K562 (cell line): Measurements from ENCODE around the gene LTK. TPM values are rescaled to one million over a fixed set of nuclear protein-coding genes. Genes with fewer than 3 reads are reported as not detected.

Source experiments
- BCLAF1 ChIP-seq, 2 experiments: fragments of 450-650 bp in 1 of 2; IDR thresholded peaks; 2 replicates each; pipeline ENCODE4 v1.6.1; 2011 to 2017; ENCODE audit warnings: low read depth in 2 of 2, antibody characterized with exemption in 1 of 2, borderline replicate concordance in 1 of 2, low read length in 1 of 2, mild to moderate bottlenecking in 1 of 2, mixed read lengths in 1 of 2; ENCODE audit not compliant: control insufficient read depth in 1 of 2
- CSDE1 ChIP-seq, 2 experiments: fragments of 450-650 bp; IDR thresholded peaks; 2 replicates each; pipeline ENCODE4 v1.6.1; 2016; ENCODE audit warnings: mild to moderate bottlenecking in 1 of 2
- DPF2 ChIP-seq: fragments of 450-650 bp; IDR thresholded peaks from 2 replicates; pipeline ENCODE4 v1.6.1; 2016
- HMG20A ChIP-seq: fragments of 450-650 bp; formaldehyde crosslinking; conservative IDR thresholded peaks from 2 replicates; pipeline ENCODE4 v1.4.0; 2020; ENCODE audit warnings: mild to moderate bottlenecking, mixed read lengths
- MECOM ChIP-seq: fragments of 250-450 bp; sonication (Bioruptor Pico); IDR thresholded peaks from 2 replicates; pipeline ENCODE4 v1.8.0; 2022; ENCODE audit warnings: inconsistent platforms
- MGA ChIP-seq: fragments of 450-650 bp; IDR thresholded peaks from 2 replicates; pipeline ENCODE4 v1.6.1; 2016; ENCODE audit warnings: mild to moderate bottlenecking, moderate library complexity
- RBM14 ChIP-seq: fragments of 200-400 bp; formaldehyde crosslinking; IDR thresholded peaks from 2 replicates; pipeline ENCODE4 v1.6.1; 2018; ENCODE audit warnings: low read depth, mild to moderate bottlenecking, low read length, moderate library complexity, borderline replicate concordance; ENCODE audit not compliant: insufficient read depth
- TOE1 ChIP-seq, 2 experiments: fragments of 450-650 bp in 1 of 2; sonication (generic) in 1 of 2; formaldehyde crosslinking in 1 of 2; IDR thresholded peaks; 2 replicates each; pipeline versions ENCODE4 v1.7.1 to v1.8.0; 2016 to 2022; ENCODE audit warnings: borderline replicate concordance in 2 of 2, mild to moderate bottlenecking in 2 of 2, antibody characterized with exemption in 1 of 2, inconsistent platforms in 1 of 2, low read depth in 1 of 2, missing genetic modification reagents in 1 of 2, moderate library complexity in 1 of 2
- ZNF408 ChIP-seq: fragments of 250-450 bp; sonication (Bioruptor Pico); IDR thresholded peaks from 2 replicates; pipeline ENCODE4 v1.4.0; 2020; ENCODE audit warnings: low read depth, mild to moderate bottlenecking, moderate library complexity
- ZNF75A ChIP-seq: fragments of 450-650 bp; formaldehyde crosslinking; IDR thresholded peaks from 2 replicates; pipeline ENCODE4 v1.4.0; 2020; ENCODE audit warnings: mild to moderate bottlenecking
- polyA plus RNA-seq, 8 experiments: library from polyadenylated mRNA; depleted of rRNA in 4 of 8; stranded (reverse) in 5 of 8; unstranded in 3 of 8; fragments of >200 nt; fragmentation: Nextera tagmentation in 2 of 8; fragmentation: Illumina TruSeq in 1 of 8; extraction: Ambion mirVana in 2 of 8; extraction: Trizol in 1 of 8; gene quantifications; 2 replicates each; pipeline versions ENCODE4 v1.2.1 to v1.2.3, GENCODE V29; 2011 to 2014; ENCODE audit warnings: inconsistent platforms in 1 of 8, missing spikeins in 1 of 8
- total RNA-seq, 7 experiments: library from RNA; depleted of rRNA in 6 of 7; stranded (reverse); fragments of >200 nt in 6 of 7; fragmentation: Illumina TruSeq in 2 of 7; extraction: Trizol in 2 of 7; gene quantifications; 2 replicates each; pipeline versions ENCODE4 v1.2.1 to v1.2.3, GENCODE V29; 2011 to 2021; ENCODE audit warnings: low replicate concordance in 1 of 7
- TF ChIP-seq, protein P1 (sequence below): sonication (generic); formaldehyde crosslinking; IDR thresholded peaks from 2 replicates; pipeline ENCODE4 v1.9.0; 2022; ENCODE audit warnings: mild to moderate bottlenecking, missing genetic modification reagents

LTK gene
- total and polyA plus RNA-seq, 9 of the 15 experiments (the other 6 are each of a cell fraction or from before 2014, with no cell fraction given), result 0.25 to 4.4 (median 1.8) TPM

DNA sequence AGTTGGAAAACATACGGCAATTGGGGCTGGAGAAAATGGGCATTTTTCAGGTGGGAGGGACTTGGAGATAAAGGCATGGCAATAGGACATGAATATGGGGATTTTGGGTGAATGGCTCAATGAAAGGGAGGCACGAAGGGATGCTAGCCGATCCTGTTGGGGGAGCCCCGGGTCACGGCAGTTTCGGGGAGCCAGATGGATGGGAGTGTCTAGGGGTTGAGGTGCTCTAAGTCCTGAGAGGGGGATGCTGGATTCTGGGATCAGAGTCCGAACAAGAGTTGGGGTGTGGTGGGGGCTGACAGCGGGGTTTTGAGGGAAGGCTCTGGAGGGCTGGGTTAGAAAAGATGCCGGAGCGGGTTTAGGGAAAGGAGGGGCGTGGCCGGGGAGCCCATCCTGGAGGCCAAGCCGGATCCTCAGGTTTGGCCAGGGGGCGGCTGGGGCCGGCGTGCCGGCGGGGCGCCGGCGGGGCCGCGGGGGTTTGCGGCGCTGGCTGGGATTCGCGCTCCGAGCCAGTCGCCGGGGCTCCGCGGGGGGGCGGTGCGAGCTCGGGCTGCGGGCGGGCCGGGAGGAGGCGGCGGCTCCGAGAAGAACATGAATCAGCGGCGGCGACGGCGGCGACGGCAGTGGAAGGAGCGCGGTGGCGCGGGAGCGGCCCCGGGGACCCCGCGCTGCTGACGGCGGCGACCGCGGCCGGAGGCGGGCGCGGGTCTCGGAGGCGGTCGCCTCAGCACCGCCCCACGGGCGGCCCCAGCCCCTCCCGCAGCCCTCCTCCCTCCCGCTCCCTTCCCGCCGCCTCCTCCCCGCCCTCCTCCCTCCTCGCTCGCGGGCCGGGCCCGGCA is 45.0 kb upstream of the LTK start, which contains the start of gene TYRO3 (continued):
- TF ChIP-seq MGA (no peak), TOE1 (IDR thresholded peaks at IDR 0.05; ENCODE audit: borderline replicate concordance) (no peak), TOE1 (CRISPR knock-in tag; IDR thresholded peaks at IDR 0.05; ENCODE audit: borderline replicate concordance, low read depth) (no peak), HMG20A (CRISPR knock-in tag) (no peak), CSDE1 (IDR thresholded peaks at IDR 0.05) (no peak), BCLAF1 (IDR thresholded peaks at IDR 0.05; ENCODE audit: borderline replicate concordance in 1 of 2, control insufficient read depth in 1 of 2, low read depth in 2 of 2, low read length in 1 of 2) (no peak), DPF2 (no peak), ZNF75A (CRISPR knock-in tag) (no peak), ZNF408 (no peak), RBM14 (no peak), MECOM (CRISPR knock-in tag) (no peak)
- TF ChIP-seq, protein P1, sequence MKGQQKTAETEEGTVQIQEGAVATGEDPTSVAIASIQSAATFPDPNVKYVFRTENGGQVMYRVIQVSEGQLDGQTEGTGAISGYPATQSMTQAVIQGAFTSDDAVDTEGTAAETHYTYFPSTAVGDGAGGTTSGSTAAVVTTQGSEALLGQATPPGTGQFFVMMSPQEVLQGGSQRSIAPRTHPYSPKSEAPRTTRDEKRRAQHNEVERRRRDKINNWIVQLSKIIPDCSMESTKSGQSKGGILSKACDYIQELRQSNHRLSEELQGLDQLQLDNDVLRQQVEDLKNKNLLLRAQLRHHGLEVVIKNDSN, result no peak
